Measurements from ENCODE around the gene RNASE13.

DNA sequence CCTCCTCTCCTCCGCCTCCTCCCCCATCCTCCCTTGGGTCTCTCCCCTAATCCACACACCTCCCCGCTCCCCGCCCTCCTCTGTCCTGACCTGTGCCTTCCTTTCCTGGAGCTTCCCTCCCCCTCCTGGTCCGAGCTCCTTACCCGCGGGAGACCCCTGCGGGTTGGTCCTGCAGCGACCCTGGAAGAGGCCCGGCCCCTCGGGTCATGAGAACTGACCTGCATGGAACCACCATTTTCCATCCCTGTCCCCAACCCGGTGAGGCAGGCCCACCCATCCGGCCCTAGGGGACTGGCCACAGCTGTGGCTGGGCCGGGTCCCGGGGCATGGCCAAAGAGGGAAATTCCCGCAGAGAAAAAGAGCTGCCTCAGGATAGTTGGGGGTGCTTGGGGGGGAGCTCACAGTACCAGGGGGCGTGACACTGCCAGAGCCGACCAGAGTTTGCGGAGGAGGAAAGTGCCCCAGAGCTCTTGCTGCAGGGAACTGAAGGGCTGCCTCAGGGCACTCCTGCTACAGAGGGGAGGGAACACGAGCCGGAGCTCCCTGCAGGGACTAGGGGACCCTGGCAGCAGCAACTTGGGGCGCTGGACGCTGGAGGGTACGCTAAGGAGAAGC lies 36.1 kb upstream of the RNASE13 start:
- TF ChIP-seq NRF1 (IDR thresholded peaks at IDR 0.05; ENCODE audit: low read depth, low read length): no peak
- TF ChIP-seq, protein P1, sequence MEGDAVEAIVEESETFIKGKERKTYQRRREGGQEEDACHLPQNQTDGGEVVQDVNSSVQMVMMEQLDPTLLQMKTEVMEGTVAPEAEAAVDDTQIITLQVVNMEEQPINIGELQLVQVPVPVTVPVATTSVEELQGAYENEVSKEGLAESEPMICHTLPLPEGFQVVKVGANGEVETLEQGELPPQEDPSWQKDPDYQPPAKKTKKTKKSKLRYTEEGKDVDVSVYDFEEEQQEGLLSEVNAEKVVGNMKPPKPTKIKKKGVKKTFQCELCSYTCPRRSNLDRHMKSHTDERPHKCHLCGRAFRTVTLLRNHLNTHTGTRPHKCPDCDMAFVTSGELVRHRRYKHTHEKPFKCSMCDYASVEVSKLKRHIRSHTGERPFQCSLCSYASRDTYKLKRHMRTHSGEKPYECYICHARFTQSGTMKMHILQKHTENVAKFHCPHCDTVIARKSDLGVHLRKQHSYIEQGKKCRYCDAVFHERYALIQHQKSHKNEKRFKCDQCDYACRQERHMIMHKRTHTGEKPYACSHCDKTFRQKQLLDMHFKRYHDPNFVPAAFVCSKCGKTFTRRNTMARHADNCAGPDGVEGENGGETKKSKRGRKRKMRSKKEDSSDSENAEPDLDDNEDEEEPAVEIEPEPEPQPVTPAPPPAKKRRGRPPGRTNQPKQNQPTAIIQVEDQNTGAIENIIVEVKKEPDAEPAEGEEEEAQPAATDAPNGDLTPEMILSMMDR (IDR thresholded peaks at IDR 0.05): no peak
- TF ChIP-seq EP300 (IDR thresholded peaks at IDR 0.05; ENCODE audit: borderline replicate concordance in 1 of 2, low read depth in 1 of 2, low read length in 1 of 2): no peak
- no peak for TF ChIP-seq POLR2AphosphoS5 (IDR thresholded peaks at IDR 0.05; ENCODE audit: low read depth, low read length)
- TF ChIP-seq TCF12 (IDR thresholded peaks at IDR 0.05): no peak
- no peak for TF ChIP-seq EZH2phosphoT487 (IDR thresholded peaks at IDR 0.05; ENCODE audit: borderline replicate concordance, low read depth)
- no peak for TF ChIP-seq CHD2 (IDR thresholded peaks at IDR 0.05; ENCODE audit: low read length, partially characterized antibody)
- TF ChIP-seq, protein P2, sequence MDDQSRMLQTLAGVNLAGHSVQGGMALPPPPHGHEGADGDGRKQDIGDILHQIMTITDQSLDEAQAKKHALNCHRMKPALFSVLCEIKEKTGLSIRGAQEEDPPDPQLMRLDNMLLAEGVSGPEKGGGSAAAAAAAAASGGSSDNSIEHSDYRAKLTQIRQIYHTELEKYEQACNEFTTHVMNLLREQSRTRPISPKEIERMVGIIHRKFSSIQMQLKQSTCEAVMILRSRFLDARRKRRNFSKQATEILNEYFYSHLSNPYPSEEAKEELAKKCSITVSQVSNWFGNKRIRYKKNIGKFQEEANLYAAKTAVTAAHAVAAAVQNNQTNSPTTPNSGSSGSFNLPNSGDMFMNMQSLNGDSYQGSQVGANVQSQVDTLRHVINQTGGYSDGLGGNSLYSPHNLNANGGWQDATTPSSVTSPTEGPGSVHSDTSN (IDR thresholded peaks at IDR 0.05): no peak
- TF ChIP-seq, protein P3, sequence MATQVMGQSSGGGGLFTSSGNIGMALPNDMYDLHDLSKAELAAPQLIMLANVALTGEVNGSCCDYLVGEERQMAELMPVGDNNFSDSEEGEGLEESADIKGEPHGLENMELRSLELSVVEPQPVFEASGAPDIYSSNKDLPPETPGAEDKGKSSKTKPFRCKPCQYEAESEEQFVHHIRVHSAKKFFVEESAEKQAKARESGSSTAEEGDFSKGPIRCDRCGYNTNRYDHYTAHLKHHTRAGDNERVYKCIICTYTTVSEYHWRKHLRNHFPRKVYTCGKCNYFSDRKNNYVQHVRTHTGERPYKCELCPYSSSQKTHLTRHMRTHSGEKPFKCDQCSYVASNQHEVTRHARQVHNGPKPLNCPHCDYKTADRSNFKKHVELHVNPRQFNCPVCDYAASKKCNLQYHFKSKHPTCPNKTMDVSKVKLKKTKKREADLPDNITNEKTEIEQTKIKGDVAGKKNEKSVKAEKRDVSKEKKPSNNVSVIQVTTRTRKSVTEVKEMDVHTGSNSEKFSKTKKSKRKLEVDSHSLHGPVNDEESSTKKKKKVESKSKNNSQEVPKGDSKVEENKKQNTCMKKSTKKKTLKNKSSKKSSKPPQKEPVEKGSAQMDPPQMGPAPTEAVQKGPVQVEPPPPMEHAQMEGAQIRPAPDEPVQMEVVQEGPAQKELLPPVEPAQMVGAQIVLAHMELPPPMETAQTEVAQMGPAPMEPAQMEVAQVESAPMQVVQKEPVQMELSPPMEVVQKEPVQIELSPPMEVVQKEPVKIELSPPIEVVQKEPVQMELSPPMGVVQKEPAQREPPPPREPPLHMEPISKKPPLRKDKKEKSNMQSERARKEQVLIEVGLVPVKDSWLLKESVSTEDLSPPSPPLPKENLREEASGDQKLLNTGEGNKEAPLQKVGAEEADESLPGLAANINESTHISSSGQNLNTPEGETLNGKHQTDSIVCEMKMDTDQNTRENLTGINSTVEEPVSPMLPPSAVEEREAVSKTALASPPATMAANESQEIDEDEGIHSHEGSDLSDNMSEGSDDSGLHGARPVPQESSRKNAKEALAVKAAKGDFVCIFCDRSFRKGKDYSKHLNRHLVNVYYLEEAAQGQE (IDR thresholded peaks at IDR 0.05; ENCODE audit: low read depth, low read length): no peak
- TF ChIP-seq FOXM1 (IDR thresholded peaks at IDR 0.05; ENCODE audit: low read depth): no peak
- no peak for TF ChIP-seq TAF1 (IDR thresholded peaks at IDR 0.05; ENCODE audit: borderline replicate concordance, low read depth, low read length)
- no peak for TF ChIP-seq RAD21 (IDR thresholded peaks at IDR 0.05; ENCODE audit: low read length)
- TF ChIP-seq, protein P4, sequence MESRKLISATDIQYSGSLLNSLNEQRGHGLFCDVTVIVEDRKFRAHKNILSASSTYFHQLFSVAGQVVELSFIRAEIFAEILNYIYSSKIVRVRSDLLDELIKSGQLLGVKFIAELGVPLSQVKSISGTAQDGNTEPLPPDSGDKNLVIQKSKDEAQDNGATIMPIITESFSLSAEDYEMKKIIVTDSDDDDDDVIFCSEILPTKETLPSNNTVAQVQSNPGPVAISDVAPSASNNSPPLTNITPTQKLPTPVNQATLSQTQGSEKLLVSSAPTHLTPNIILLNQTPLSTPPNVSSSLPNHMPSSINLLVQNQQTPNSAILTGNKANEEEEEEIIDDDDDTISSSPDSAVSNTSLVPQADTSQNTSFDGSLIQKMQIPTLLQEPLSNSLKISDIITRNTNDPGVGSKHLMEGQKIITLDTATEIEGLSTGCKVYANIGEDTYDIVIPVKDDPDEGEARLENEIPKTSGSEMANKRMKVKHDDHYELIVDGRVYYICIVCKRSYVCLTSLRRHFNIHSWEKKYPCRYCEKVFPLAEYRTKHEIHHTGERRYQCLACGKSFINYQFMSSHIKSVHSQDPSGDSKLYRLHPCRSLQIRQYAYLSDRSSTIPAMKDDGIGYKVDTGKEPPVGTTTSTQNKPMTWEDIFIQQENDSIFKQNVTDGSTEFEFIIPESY (IDR thresholded peaks at IDR 0.05; ENCODE audit: borderline replicate concordance, low read depth): no peak
- no peak for TF ChIP-seq MXI1 (IDR thresholded peaks at IDR 0.05; ENCODE audit: low read depth, low read length)
